NCI-H2171 treated with DMSO at 0.1 percent for 48 hours (cell line): Measurements from ENCODE around the gene ZNF273.
A peak's percentile ranks its signal among the peaks of the same experiment; 100 is the strongest.
"Not testable (repeated sequence)": the region's sequence is repeated elsewhere in the genome, so short reads cannot be mapped to it uniquely, and the experiment has no call there.

Experiments used
- DNase-seq: peaks from one replicate; lab custom pipeline; 2025; lab: John Stamatoyannopoulos, UW

Gene ZNF273

GRCh38 chr7:64888901-64889685 is 14.0 kb upstream of the ZNF273 start:
- DNase-seq = no peak

DNA sequence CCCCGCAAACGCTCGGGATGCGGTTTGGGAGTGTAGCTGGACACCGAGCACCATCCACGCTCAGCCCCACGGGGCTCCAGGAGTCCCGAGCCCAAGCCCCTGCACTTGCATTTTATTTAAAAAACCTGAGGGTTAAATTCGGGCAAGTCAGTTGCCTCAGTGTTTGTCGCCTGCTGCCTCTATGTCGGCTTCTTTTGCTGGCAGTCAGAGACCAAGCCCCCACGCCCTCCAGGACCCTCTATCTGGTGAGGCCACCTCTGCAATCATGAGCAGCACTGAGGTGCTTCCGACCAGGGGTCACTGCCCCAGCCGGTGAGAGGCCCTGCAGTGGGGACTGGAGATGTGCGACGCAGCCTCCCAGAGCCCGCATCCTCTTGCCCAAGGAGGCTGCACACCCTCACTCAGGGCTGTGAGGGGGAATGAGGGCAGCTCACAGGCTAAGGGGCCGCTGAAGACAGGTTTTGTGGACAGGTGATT is 13.3 kb upstream of the ZNF273 start:
- DNase-seq = no peak

DNA sequence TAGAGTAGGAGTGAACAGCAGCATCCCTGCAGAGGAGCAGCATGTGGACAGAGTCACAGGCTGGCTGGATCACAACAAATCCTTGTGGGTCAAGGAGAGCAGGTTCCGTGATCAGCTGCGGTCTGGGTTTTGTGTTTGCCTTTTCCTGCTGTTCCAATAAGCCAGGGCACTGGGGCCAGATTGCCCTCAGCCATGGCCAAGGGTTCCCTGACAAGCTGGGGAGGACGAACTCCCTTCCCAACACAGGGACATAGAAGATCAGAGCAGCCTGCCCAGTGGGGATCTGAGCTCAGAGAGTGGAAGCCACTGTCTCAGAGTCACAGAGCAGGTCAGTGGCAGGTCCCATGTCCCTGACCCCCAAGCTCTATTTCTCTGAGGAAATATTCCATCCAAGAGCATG is 12.8 kb upstream of the ZNF273 start:
- DNase-seq = not testable (repeated sequence)

- DNase-seq = no peak
Measured at GRCh38 chr7:64890761-64891362, 12.2 kb upstream of the ZNF273 start.

- DNase-seq = not testable (repeated sequence)
Measured at GRCh38 chr7:64891363-64892081, 11.6 kb upstream of the ZNF273 start.

GRCh38 chr7:64892116-64892515 is 11.0 kb upstream of the ZNF273 start:
- no peak for DNase-seq

- peak; percentile 30 for DNase-seq
Measured at GRCh38 chr7:64892666-64893309, 10.3 kb upstream of the ZNF273 start.

- peak; percentile 71 for DNase-seq
Measured at GRCh38 chr7:64893401-64893800, 9.7 kb upstream of the ZNF273 start.

DNA sequence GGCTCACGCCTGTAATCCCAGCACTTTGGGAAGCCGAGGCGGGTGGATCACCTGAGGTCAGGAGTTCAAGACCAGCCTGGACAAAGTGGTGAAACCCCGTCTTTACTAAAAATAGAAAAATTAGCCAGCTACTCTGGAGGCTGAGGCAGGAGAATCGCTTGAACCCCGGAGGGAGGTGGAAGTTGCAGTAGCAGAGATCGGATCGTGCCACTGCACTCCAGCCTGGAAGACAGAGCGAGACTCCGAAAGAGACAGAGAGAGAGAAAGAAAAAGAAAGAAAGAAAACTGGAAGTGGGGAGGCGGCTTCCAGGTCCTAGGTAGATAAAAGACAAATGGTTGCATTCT is 640 bp upstream of the ZNF273 start:
- not testable (repeated sequence) for DNase-seq

DNA sequence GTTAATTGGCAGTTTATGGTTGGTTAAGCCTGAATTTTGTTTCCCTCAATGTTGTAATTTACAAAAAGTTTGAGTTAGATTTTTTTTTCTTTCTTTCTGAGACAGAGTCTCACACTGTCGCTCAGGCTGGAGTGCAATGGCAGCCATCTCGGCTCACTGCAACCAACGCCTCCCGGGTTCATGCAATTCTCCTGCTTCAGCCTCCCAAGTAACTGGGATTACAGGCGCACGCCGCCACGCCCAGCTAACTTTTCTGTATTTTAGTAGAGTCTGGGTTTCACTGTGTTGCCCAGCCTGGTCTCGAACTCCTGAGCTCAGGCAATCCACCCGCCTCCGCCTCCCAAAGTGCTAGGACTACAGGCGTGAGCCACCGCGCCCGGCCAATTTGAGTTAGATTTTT is 935 bp downstream of the ZNF273 start:
- DNase-seq = no peak

- DNase-seq = no peak
Measured at GRCh38 chr7:64905133-64905532, 2.1 kb downstream of the ZNF273 start.

GRCh38 chr7:64905547-64905946 is 2.5 kb downstream of the ZNF273 start:
- no peak for DNase-seq

- no peak for DNase-seq
Measured at GRCh38 chr7:64907641-64908326, 4.7 kb downstream of the ZNF273 start.

- no peak for DNase-seq
Measured at GRCh38 chr7:64908358-64908757, 5.3 kb downstream of the ZNF273 start.

- no peak for DNase-seq
Measured at GRCh38 chr7:64914557-64914956, 11.5 kb downstream of the ZNF273 start.

- DNase-seq = not testable (repeated sequence)
Measured at GRCh38 chr7:64915301-64915700, 12.2 kb downstream of the ZNF273 start.

DNA sequence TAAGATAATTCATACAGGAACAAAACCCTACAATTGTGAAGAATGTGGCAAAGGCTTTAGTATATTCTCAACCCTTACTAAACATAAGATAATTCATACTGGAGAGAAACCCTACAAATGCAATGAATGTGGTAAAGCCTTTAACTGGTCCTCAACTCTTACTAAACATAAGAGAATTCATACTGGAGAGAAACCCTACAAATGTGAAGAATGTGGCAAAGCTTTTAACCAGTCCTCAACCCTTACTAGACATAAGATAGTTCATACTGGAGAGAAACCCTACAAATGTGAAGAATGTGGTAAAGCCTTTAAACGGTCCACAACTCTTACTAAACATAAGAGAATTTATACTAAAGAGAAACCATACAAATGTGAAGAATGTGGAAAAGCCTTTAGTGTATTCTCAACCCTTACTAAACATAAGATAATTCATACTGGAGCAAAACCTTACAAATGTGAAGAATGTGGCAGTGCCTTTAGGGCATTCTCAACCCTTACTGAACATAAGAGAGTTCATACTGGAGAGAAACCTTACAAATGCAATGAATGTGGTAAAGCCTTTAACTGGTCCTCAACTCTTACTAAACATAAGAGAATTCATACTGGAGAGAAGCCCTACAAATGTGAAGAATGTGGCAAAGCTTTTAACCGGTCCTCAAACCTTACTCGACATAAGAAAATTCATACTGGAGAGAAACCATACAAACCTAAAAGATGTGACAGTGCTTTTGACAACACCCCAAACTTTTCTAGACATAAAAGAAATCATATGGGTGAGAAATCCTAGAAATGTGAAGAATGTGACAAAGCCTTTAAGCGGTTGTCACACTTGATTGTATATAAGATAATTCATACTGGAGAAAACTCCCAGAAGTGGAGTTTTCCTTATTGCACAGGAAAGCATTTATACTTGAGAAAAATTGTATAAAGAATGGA is 25.4 kb downstream of the ZNF273 start:
- not testable (repeated sequence) for DNase-seq

DNA sequence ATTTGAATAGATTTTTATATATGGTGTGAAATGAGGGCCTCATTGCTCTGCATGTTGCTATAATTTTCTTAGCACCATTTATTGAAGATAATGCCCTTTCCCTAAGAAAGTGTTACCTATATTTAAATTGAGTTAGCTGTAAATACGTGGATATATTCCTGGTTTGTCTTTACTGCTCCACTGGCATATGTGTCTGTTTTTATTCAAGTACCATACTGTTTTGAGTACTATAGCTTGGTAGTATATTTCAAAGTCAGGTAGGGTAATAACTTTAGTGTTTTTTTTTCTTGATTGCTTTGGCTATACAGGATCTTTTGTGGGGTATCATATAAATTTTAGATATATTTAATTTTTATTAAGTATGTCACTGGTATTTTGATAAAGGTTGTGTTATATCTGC is 31.4 kb downstream of the ZNF273 start:
- no peak for DNase-seq

GRCh38 chr7:64938540-64938939 is 35.5 kb downstream of the ZNF273 start:
- no peak for DNase-seq

DNA sequence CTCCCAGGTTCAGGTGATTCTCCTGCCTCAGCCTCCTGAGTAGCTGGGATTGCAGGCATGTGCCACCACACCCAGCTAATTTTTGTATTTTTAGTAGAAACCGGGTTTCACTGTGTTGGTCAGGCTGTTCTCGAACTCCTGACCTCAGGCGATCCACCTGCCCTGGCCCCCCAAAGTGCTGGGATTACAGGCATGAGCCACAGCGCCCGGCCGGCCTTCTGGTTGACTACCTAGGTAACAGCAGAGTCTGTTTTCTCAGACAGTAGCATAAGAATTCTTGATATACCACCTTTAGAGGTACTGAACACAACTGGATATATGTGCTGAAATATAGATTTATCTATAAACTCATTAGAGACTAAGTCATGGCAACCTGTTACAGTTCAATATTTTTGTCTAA is 36.9 kb downstream of the ZNF273 start:
- DNase-seq = not testable (repeated sequence)
